ENCODE results near the gene KLHDC10. TPM values are rescaled to one million over a fixed set of nuclear protein-coding genes. Genes with fewer than 3 reads are reported as not detected.

KLHDC10 gene
- total and polyA plus RNA-seq, 2 of the 13 experiments (the other 11 are each of a cell fraction or from before 2014, with no cell fraction given): 11.9 to 21.6 TPM

DNA sequence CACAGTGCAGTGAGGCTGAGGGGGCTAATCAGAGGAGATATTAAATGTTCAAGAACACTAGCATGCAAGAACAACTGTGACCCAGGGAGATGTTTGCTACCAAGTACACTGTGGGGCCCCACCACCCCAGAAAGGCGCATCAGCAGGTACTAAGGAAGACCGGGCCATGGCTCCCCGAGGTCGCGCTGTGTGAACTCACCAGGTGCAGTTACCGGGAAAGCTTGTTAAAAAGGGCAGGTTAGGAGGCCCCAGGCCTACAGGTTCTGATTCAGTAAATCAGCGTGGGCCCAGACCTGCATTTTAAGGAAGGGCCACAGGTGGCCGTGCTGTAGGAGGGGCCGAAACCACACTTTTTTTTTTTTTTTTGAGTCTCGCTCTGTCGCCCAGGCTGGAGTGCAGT is 80.3 kb downstream of the KLHDC10 start (continued):
- TF ChIP-seq, protein P1, sequence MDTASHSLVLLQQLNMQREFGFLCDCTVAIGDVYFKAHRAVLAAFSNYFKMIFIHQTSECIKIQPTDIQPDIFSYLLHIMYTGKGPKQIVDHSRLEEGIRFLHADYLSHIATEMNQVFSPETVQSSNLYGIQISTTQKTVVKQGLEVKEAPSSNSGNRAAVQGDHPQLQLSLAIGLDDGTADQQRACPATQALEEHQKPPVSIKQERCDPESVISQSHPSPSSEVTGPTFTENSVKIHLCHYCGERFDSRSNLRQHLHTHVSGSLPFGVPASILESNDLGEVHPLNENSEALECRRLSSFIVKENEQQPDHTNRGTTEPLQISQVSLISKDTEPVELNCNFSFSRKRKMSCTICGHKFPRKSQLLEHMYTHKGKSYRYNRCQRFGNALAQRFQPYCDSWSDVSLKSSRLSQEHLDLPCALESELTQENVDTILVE (CRISPR knock-in tag; IDR thresholded peaks at IDR 0.05): no peak
- TF ChIP-seq, protein P2, sequence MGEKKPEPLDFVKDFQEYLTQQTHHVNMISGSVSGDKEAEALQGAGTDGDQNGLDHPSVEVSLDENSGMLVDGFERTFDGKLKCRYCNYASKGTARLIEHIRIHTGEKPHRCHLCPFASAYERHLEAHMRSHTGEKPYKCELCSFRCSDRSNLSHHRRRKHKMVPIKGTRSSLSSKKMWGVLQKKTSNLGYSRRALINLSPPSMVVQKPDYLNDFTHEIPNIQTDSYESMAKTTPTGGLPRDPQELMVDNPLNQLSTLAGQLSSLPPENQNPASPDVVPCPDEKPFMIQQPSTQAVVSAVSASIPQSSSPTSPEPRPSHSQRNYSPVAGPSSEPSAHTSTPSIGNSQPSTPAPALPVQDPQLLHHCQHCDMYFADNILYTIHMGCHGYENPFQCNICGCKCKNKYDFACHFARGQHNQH (CRISPR knock-in tag; IDR thresholded peaks at IDR 0.05): no peak

DNA sequence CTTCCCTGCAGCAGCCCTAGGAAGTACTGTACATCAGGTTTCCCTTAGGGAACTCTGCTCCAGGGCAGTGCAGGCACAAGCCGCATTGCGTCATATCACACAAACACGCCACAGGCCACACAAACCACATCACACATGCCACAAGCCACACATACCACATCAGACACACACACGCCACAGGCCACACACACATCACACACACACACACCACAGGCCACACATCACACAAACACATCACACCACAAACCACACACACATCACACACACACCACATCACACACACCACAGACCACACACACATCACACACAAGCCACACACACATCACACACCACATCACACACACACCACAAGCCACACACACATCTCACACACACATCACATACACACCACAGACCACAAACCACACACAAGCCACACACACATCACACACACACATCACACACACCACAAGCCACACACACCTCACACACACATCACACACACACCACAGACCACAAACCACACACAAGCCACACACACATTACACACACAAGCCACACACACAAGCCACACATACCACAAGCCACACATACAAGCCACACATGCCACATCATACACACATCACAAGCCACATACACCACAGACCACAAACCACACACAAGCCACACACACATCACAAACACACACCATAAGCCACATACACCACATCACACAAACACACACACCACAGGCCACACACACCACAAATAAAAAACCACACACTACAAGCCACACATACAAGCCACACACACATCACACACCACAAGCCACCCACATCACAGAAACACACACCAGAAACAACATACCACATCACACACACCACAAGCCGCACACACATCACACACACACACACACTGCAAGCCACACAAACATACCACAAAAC is 81.5 kb downstream of the KLHDC10 start:
- no peaks in the 10 kb centered on the region for H3K27me3 ChIP-seq (ENCODE audit: control insufficient read depth in 1 of 2, insufficient read depth in 2 of 2, low read length in 2 of 2)
- intact Hi-C loops (cut with micrococcal nuclease; ENCODE audit: unreplicated experiment): loop anchor here (5.0 kb wide), 1 partner anchor 80 kb away; the partner anchor contains the start of gene KLHDC10
- H3K36me3 ChIP-seq (replicated peaks in 1 of 2; ENCODE audit: control insufficient read depth in 1 of 2, insufficient read depth in 2 of 2, low read length in 2 of 2): no peaks in the 10 kb centered on the region
- no peak for ATAC-seq
- H3K4me3 ChIP-seq (replicated peaks in 1 of 3; ENCODE audit: insufficient read depth in 1 of 3, low read depth in 2 of 3, low read length in 3 of 3): no peak overlapping the region
- WGBS (ENCODE audit: low lambda C conversion rate): 72% methylated on average over 5 of the region's 5 CpGs
- ChIA-PET CTCF (ENCODE audit: low intra/inter-chr PET ratio, low total read pairs) (no interaction called here), POLR2A (no interaction called here)
- no peaks in the 10 kb centered on the region for H4K20me1 ChIP-seq (ENCODE audit: insufficient read depth, low read length)
- no peak overlapping the region for H3K4me2 ChIP-seq (ENCODE audit: low read depth, low read length)
- no peak overlapping the region for H3K27ac ChIP-seq (ENCODE audit: extremely low read length, insufficient read depth, low read length)
- in situ Hi-C loops (cut with HindIII; ENCODE audit: extremely low pct_ligation_motif_present, low pct_unique_long_range_greater_than_20kb): no loop called here
- BruUV-seq (replicated peaks): no TSS peak
- H2AFZ ChIP-seq (ENCODE audit: low read length): no peak overlapping the region
- no peaks in the 10 kb centered on the region for H3K9me3 ChIP-seq (ENCODE audit: low read length)
- peak; percentile 59 for FAIRE-seq
- H3K79me2 ChIP-seq (ENCODE audit: insufficient read depth, low read length): no peaks in the 10 kb centered on the region
- DNase-seq (ENCODE audit: low spot score): no peak
- H3K4me1 ChIP-seq (ENCODE audit: insufficient read depth, low read length): peaks cover 18% of the 10 kb centered on the region
- no peak overlapping the region for H3K9ac ChIP-seq (ENCODE audit: insufficient read depth, low read depth, low read length)
- TF ChIP-seq, protein P3, sequence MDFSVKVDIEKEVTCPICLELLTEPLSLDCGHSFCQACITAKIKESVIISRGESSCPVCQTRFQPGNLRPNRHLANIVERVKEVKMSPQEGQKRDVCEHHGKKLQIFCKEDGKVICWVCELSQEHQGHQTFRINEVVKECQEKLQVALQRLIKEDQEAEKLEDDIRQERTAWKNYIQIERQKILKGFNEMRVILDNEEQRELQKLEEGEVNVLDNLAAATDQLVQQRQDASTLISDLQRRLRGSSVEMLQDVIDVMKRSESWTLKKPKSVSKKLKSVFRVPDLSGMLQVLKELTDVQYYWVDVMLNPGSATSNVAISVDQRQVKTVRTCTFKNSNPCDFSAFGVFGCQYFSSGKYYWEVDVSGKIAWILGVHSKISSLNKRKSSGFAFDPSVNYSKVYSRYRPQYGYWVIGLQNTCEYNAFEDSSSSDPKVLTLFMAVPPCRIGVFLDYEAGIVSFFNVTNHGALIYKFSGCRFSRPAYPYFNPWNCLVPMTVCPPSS (IDR thresholded peaks at IDR 0.05): no peak; the same call in 1 of the 2 replicates
- no peak for TF ChIP-seq ZNF468 (CRISPR knock-in tag; IDR thresholded peaks at IDR 0.05)
- 0 out of 2 replicates have a peak, but pooled peaks have one; percentile 7 for TF ChIP-seq ATM (IDR thresholded peaks at IDR 0.05; ENCODE audit: borderline replicate concordance)
- TF ChIP-seq ZNF570 (CRISPR knock-in tag; IDR thresholded peaks at IDR 0.05; ENCODE audit: borderline replicate concordance): no peak
- no peak for TF ChIP-seq KAT7 (CRISPR knock-in tag; IDR thresholded peaks at IDR 0.05; ENCODE audit: borderline replicate concordance)
- TF ChIP-seq, protein P4, sequence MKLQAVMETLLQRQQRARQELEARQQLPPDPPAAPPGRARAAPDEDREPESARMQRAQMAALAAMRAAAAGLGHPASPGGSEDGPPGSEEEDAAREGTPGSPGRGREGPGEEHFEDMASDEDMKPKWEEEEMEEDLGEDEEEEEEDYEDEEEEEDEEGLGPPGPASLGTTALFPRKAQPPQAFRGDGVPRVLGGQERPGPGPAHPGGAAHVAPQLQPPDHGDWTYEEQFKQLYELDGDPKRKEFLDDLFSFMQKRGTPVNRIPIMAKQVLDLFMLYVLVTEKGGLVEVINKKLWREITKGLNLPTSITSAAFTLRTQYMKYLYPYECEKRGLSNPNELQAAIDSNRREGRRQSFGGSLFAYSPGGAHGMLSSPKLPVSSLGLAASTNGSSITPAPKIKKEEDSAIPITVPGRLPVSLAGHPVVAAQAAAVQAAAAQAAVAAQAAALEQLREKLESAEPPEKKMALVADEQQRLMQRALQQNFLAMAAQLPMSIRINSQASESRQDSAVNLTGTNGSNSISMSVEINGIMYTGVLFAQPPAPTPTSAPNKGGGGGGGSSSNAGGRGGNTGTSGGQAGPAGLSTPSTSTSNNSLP (IDR thresholded peaks at IDR 0.05; ENCODE audit: low read depth, low read length): no peak
- TF ChIP-seq, protein P5, sequence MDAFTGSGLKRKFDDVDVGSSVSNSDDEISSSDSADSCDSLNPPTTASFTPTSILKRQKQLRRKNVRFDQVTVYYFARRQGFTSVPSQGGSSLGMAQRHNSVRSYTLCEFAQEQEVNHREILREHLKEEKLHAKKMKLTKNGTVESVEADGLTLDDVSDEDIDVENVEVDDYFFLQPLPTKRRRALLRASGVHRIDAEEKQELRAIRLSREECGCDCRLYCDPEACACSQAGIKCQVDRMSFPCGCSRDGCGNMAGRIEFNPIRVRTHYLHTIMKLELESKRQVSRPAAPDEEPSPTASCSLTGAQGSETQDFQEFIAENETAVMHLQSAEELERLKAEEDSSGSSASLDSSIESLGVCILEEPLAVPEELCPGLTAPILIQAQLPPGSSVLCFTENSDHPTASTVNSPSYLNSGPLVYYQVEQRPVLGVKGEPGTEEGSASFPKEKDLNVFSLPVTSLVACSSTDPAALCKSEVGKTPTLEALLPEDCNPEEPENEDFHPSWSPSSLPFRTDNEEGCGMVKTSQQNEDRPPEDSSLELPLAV (CRISPR knock-in tag; conservative IDR thresholded peaks at IDR 0.05; ENCODE audit: low read depth): no peak
- TF ChIP-seq, protein P6, sequence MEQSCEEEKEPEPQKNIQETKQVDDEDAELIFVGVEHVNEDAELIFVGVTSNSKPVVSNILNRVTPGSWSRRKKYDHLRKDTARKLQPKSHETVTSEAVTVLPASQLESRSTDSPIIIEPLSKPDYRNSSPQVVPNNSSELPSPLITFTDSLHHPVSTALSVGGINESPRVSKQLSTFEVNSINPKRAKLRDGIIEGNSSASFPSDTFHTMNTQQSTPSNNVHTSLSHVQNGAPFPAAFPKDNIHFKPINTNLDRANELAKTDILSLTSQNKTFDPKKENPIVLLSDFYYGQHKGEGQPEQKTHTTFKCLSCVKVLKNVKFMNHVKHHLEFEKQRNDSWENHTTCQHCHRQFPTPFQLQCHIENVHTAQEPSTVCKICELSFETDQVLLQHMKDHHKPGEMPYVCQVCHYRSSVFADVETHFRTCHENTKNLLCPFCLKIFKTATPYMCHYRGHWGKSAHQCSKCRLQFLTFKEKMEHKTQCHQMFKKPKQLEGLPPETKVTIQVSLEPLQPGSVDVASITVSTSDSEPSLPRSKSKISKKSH (CRISPR knock-in tag; IDR thresholded peaks at IDR 0.05; ENCODE audit: borderline replicate concordance): no peak
- TF ChIP-seq SNRNP70 (IDR thresholded peaks at IDR 0.05; ENCODE audit: low read depth, low read length): no peak
